Uterus (tissue), 4 donors: ENCODE data around the gene DNASE1L2. TPM values are rescaled to one million over a fixed set of nuclear protein-coding genes. Genes with fewer than 3 reads are reported as not detected.

Source experiments
- DNase-seq, 2 donors: peaks; one replicate each; pipeline ENCODE4 v3.0.0-alpha.2; 2019 to 2020
- H3K27ac ChIP-seq, 2 donors: fragments of 200-600 bp; sonication (generic); 1 replicate in 1 of 2; 2 replicates in 1 of 2; pipeline ENCODE4 v1.5.1; 2016 to 2018
- H3K27me3 ChIP-seq, 2 donors: fragments of 200-600 bp; sonication (generic); one replicate each; pipeline ENCODE4 v1.5.1; 2018 to 2019; ENCODE audit warnings: control low read depth in 1 of 2
- H3K36me3 ChIP-seq, 2 donors: fragments of 200-600 bp; sonication (generic); one replicate each; pipeline ENCODE4 v1.5.1; 2019; ENCODE audit warnings: control low read depth in 1 of 2
- H3K4me1 ChIP-seq, 2 donors: fragments of 200-600 bp; sonication (generic); one replicate each; pipeline ENCODE4 v1.5.1; 2018 to 2019; ENCODE audit warnings: control low read depth in 1 of 2
- H3K4me3 ChIP-seq, 2 donors: fragments of 200-600 bp; sonication (generic); 1 replicate in 1 of 2; 2 replicates in 1 of 2; pipeline ENCODE4 v1.5.1; 2018 to 2019; ENCODE audit warnings: mild to moderate bottlenecking in 1 of 2
- H3K9me3 ChIP-seq, 2 donors: fragments of 200-600 bp; sonication (generic); one replicate each; pipeline ENCODE4 v1.5.1; 2019; ENCODE audit warnings: control low read depth in 1 of 2
- CTCF ChIP-seq, 4 experiments: fragments of 200-600 bp in 2 of 4; fragments of 450-650 bp in 2 of 4; sonication (generic) in 2 of 4; IDR thresholded peaks; one replicate each; pipeline ENCODE4 v1.5.1; 2016 to 2019; ENCODE audit warnings: antibody characterized with exemption in 4 of 4, mild to moderate bottlenecking in 2 of 4, moderate library complexity in 1 of 4
- POLR2A ChIP-seq, 2 donors: fragments of 450-650 bp; IDR thresholded peaks; one replicate each; pipeline ENCODE4 v1.6.1; 2016; ENCODE audit warnings: antibody characterized with exemption in 2 of 2, mild to moderate bottlenecking in 1 of 2, moderate library complexity in 1 of 2
- intact Hi-C: fragments of 100-400 bp; cut with DNase I; formaldehyde crosslinking; loops from one replicate; pipeline ENCODE4 v1.15.1; 2023; ENCODE audit warnings: low total_unique reads
- total RNA-seq, 4 donors: library from RNA; depleted of rRNA in 3 of 4; stranded (reverse); fragments of >200 nt in 3 of 4; gene quantifications; one replicate each; pipeline versions ENCODE4 v1.1.0 to v1.2.4, GENCODE V29; 2014 to 2023
- donor health status: DM: yes; HTN: yes; CAD: no.

The DNASE1L2 gene
- total RNA-seq, 4 donors from 2014 or later, result 0.97 to 1.2 TPM; not detected in 2

- TF ChIP-seq POLR2A (IDR thresholded peaks at IDR 0.05) (no peak), CTCF (IDR thresholded peaks at IDR 0.05) (no peak)
- no peaks in the 10 kb centered on the region for H3K36me3 ChIP-seq
- DNase-seq, result no peak
- no peaks in the 10 kb centered on the region for H3K9me3 ChIP-seq
- no peak overlapping the region for H3K27ac ChIP-seq
- H3K4me3 ChIP-seq, result no peak overlapping the region
- intact Hi-C loops, result no loop called here
- H3K27me3 ChIP-seq, result no peaks in the 10 kb centered on the region
- peaks cover 6 to 19% of the 10 kb centered on the region in 2 donors for H3K4me1 ChIP-seq
These were observed 34.6 kb downstream of the DNASE1L2 start for GRCh38 chr16:2270588-2271470.

- TF ChIP-seq POLR2A (IDR thresholded peaks at IDR 0.05), result no peak
- no peak for TF ChIP-seq CTCF (IDR thresholded peaks at IDR 0.05)
- Histone ChIP-seq H3K4me3 (no peak overlapping the region), H3K36me3 (no peaks in the 10 kb centered on the region)
These were observed 35.7 kb downstream of the DNASE1L2 start for GRCh38 chr16:2271848-2272461.

GRCh38 chr16:2273484-2273883 lies 37.2 kb downstream of the DNASE1L2 start:
- no peak for TF ChIP-seq CTCF (IDR thresholded peaks at IDR 0.05)
- TF ChIP-seq POLR2A (IDR thresholded peaks at IDR 0.05), result no peak
- Histone ChIP-seq H3K9me3 (no peaks in the 10 kb centered on the region), H3K36me3 (no peaks in the 10 kb centered on the region), H3K4me1 (peaks cover 6 to 11% of the 10 kb centered on the region in 2 donors), H3K4me3 (no peak overlapping the region), H3K27me3 (no peaks in the 10 kb centered on the region), H3K27ac (no peak overlapping the region)
- intact Hi-C loops, result no loop called here
- DNase-seq, result no peak

More at GRCh38 chr16:2271848-2272461, 35.7 kb downstream of the DNASE1L2 start:
- no peak for DNase-seq
- H3K9me3 ChIP-seq, result no peaks in the 10 kb centered on the region
- H3K27me3 ChIP-seq, result no peaks in the 10 kb centered on the region
- intact Hi-C loops, result no loop called here
- H3K27ac ChIP-seq, result no peak overlapping the region
- H3K4me1 ChIP-seq, result peaks cover 6 to 11% of the 10 kb centered on the region in 2 donors

- Histone ChIP-seq H3K27ac (no peak overlapping the region), H3K4me1 (peaks cover 6 to 11% of the 10 kb centered on the region in 2 donors), H3K36me3 (no peaks in the 10 kb centered on the region), H3K4me3 (no peak overlapping the region), H3K9me3 (no peaks in the 10 kb centered on the region), H3K27me3 (no peaks in the 10 kb centered on the region)
- TF ChIP-seq CTCF (IDR thresholded peaks at IDR 0.05), result no peak
- no peak for TF ChIP-seq POLR2A (IDR thresholded peaks at IDR 0.05)
- DNase-seq, result no peak
- intact Hi-C loops, result no loop called here
These were observed 37.7 kb downstream of the DNASE1L2 start for GRCh38 chr16:2273931-2274330.
